SK-N-SH (cell line): Measurements from ENCODE around the gene C4orf36. TPM values are rescaled to one million over a fixed set of nuclear protein-coding genes. Genes with fewer than 3 reads are reported as not detected.

Experiments
- CTCF ChIA-PET: fragments of 300-600, 350-600 bp; formaldehyde crosslinking; extraction: SDS; loops from one replicate; lab custom pipeline; 2021; lab: Yijun Ruan, JAX
- POLR2A ChIA-PET: fragments of 350-600 bp; sonication (Branson Sonifier 250); formaldehyde crosslinking; extraction: SDS; loops from one replicate; lab custom pipeline; 2020; ENCODE audit warnings: antibody characterized with exemption, inconsistent platforms; lab: Yijun Ruan, JAX
- DNase-seq: peaks from one replicate; pipeline ENCODE4 v3.0.0; 2012
- H2AFZ ChIP-seq: fragments of 200-600 bp; sonication (generic); 2 replicates; pipeline ENCODE4 v1.8.1; 2016; ENCODE audit warnings: antibody characterized with exemption, mild to moderate bottlenecking, low read depth
- H3F3A ChIP-seq: fragments of 200-600 bp; sonication (generic); replicated peaks from 2 replicates; pipeline ENCODE3; 2016; ENCODE audit warnings: antibody characterized with exemption, mild to moderate bottlenecking; ENCODE audit not compliant: insufficient read depth
- H3K27ac ChIP-seq, 2 experiments: fragments of 200-500 bp in 1 of 2; fragments of 200-600 bp in 1 of 2; sonication (Bioruptor generic) in 1 of 2; sonication (generic), shearing (Covaris generic) in 1 of 2; 2 replicates each; pipeline versions ENCODE4 v1.5.1 to v1.6.1; 2014 to 2016; ENCODE audit warnings: low read depth in 2 of 2, inconsistent platforms in 1 of 2, low read length in 1 of 2, mild to moderate bottlenecking in 1 of 2, mixed read lengths in 1 of 2
- H3K27me3 ChIP-seq: fragments of 200-600 bp; sonication (generic), shearing (Covaris generic); 2 replicates; pipeline ENCODE4 v1.6.1; 2016; ENCODE audit warnings: mixed run types; ENCODE audit not compliant: insufficient read depth
- H3K36me3 ChIP-seq, 2 experiments: fragments of 200-500 bp in 1 of 2; fragments of 200-600 bp in 1 of 2; sonication (Bioruptor generic) in 1 of 2; sonication (generic) in 1 of 2; replicated peaks in 1 of 2; 2 replicates each; pipeline versions ENCODE3 to v1.5.1; 2014 to 2016; ENCODE audit warnings: low read length in 1 of 2, mild to moderate bottlenecking in 1 of 2; ENCODE audit not compliant: insufficient read depth in 2 of 2, control insufficient read depth in 1 of 2
- H3K4me1 ChIP-seq, 2 experiments: fragments of 200-500 bp in 1 of 2; fragments of 200-600 bp in 1 of 2; sonication (Bioruptor generic) in 1 of 2; sonication (generic), shearing (Covaris generic) in 1 of 2; 2 replicates each; pipeline versions ENCODE4 v1.5.1 to v1.6.1; 2014 to 2016; ENCODE audit warnings: low read depth in 1 of 2, low read length in 1 of 2, mixed run types in 1 of 2; ENCODE audit not compliant: insufficient read depth in 2 of 2, control insufficient read depth in 1 of 2
- H3K4me2 ChIP-seq: fragments of 200-600 bp; sonication (generic), shearing (Covaris generic); 2 replicates; pipeline ENCODE4 v1.6.1; 2017; ENCODE audit warnings: mixed run types
- H3K4me3 ChIP-seq, 2 experiments: fragments of 200-500 bp in 1 of 2; fragments of 200-600 bp in 1 of 2; sonication (Bioruptor generic) in 1 of 2; sonication (generic), shearing (Covaris generic) in 1 of 2; 2 replicates each; pipeline versions ENCODE4 v1.5.1 to v1.8.1; 2014 to 2016; ENCODE audit warnings: low read depth in 2 of 2, inconsistent platforms in 1 of 2, low read length in 1 of 2, mild to moderate bottlenecking in 1 of 2, mixed read lengths in 1 of 2, moderate library complexity in 1 of 2
- H3K79me2 ChIP-seq: fragments of 200-600 bp; sonication (generic); 2 replicates; pipeline ENCODE4 v1.8.1; 2017; ENCODE audit warnings: mild to moderate bottlenecking; ENCODE audit not compliant: insufficient read depth
- H3K9ac ChIP-seq: fragments of 200-600 bp; sonication (generic); 2 replicates; pipeline ENCODE4 v1.6.1; 2017; ENCODE audit warnings: mixed run types
- H3K9me2 ChIP-seq: fragments of 200-600 bp; sonication (generic); 2 replicates; pipeline ENCODE4 v1.6.1; 2017; ENCODE audit warnings: mixed run types
- H3K9me3 ChIP-seq: fragments of 200-600 bp; sonication (generic); 2 replicates; pipeline ENCODE4 v1.6.1; 2017; ENCODE audit warnings: mixed run types, mild to moderate bottlenecking, moderate library complexity
- H4K20me1 ChIP-seq: fragments of 200-600 bp; sonication (generic); 2 replicates; pipeline ENCODE4 v1.6.1; 2017; ENCODE audit warnings: mild to moderate bottlenecking, mixed run types; ENCODE audit not compliant: insufficient read depth
- CHD2 ChIP-seq: fragments of 150-350 bp; IDR thresholded peaks from 2 replicates; pipeline ENCODE4 v1.6.1; 2018; ENCODE audit warnings: low read length; ENCODE audit not compliant: partially characterized antibody
- CTCF ChIP-seq: fragments of 200-600 bp; sonication (generic); IDR thresholded peaks from 2 replicates; pipeline ENCODE4 v1.6.1; 2017; ENCODE audit warnings: antibody characterized with exemption, mild to moderate bottlenecking, moderate library complexity
- FOXJ3 ChIP-seq: sonication (generic); formaldehyde crosslinking; IDR thresholded peaks from 2 replicates; pipeline ENCODE4 v1.5.1; 2020; ENCODE audit warnings: mild to moderate bottlenecking, missing genetic modification reagents
- FOXM1 ChIP-seq: IDR thresholded peaks from 2 replicates; pipeline ENCODE4 v1.4.0; 2012; ENCODE audit warnings: low read depth, mild to moderate bottlenecking
- GABPA ChIP-seq: IDR thresholded peaks from 2 replicates; pipeline ENCODE4 v1.4.0; 2012; ENCODE audit warnings: low read depth, mild to moderate bottlenecking
- GATA2 ChIP-seq: sonication (generic); formaldehyde crosslinking; IDR thresholded peaks from 2 replicates; pipeline ENCODE4 v1.5.0; 2020; ENCODE audit warnings: mild to moderate bottlenecking, missing genetic modification reagents
- NFIC ChIP-seq: IDR thresholded peaks from 2 replicates; pipeline ENCODE4 v1.4.0; 2012; ENCODE audit warnings: borderline replicate concordance
- PBX3 ChIP-seq: IDR thresholded peaks from 2 replicates; pipeline ENCODE4; 2012
- POLR2AphosphoS5 ChIP-seq: IDR thresholded peaks from 2 replicates; pipeline ENCODE4 v1.6.1; 2012; ENCODE audit warnings: low read depth, low read length
- RAD21 ChIP-seq: IDR thresholded peaks from 2 replicates; pipeline ENCODE4 v1.6.1; 2012; ENCODE audit warnings: mild to moderate bottlenecking, low read length
- RCOR1 ChIP-seq: fragments of 150-350 bp; IDR thresholded peaks from 2 replicates; pipeline ENCODE4 v1.6.1; 2017; ENCODE audit warnings: antibody characterized with exemption, low read length
- REST ChIP-seq: IDR thresholded peaks from 2 replicates; pipeline ENCODE4 v1.6.1; 2012; ENCODE audit warnings: mild to moderate bottlenecking, low read depth, low read length, moderate library complexity
- USF1 ChIP-seq: IDR thresholded peaks from 2 replicates; pipeline ENCODE4 v1.4.0; 2012; ENCODE audit warnings: low read depth, borderline replicate concordance
- USF2 ChIP-seq: fragments of 150-350 bp; IDR thresholded peaks from 2 replicates; pipeline ENCODE4 v1.6.1; 2017; ENCODE audit warnings: antibody characterized with exemption, low read length, low read depth, borderline replicate concordance
- ZBTB33 ChIP-seq: IDR thresholded peaks from 2 replicates; pipeline ENCODE4 v1.4.0; 2012; ENCODE audit warnings: low read depth, borderline replicate concordance
- WGBS: methylation state at CpG from one replicate; pipeline ENCODE4 v1.1.6; 2017; ENCODE audit warnings: low lambda C conversion rate; 5-methylcytosine and 5-hydroxymethylcytosine counted together
- polyA plus RNA-seq, 3 experiments: library from polyadenylated mRNA; depleted of rRNA; stranded (reverse); fragments of >200 nt; gene quantifications; 2 replicates each; pipeline ENCODE4 v1.2.3, GENCODE V29; 2012

The C4orf36 gene
- polyA plus RNA-seq, 1 of the 3 experiments (the other 2 are of a cell fraction), result 0.71 TPM

- TF ChIP-seq FOXM1 (no peak), FOXJ3 (CRISPR knock-in tag) (no peak), PBX3 (no peak), NFIC (no peak), REST (no peak), RAD21 (no peak), GABPA (no peak)
These were observed 58.6 kb downstream of the C4orf36 start (continued) for GRCh38 chr4:86833615-86834014.

GRCh38 chr4:86831262-86832130 is 60.7 kb downstream of the C4orf36 start:
- Histone ChIP-seq H3K36me3 (no peaks in the 10 kb centered on the region), H3K79me2 (no peaks in the 10 kb centered on the region), H3K4me2 (no peak overlapping the region), H3K4me3 (no peak overlapping the region), H3K4me1 (no peaks in the 10 kb centered on the region; a peak in 1 of 4 replicates), H3K9me2 (no peaks in the 10 kb centered on the region), H3F3A (no peaks in the 10 kb centered on the region), H2AFZ (no peak overlapping the region), H3K27ac (no peak overlapping the region), H3K9me3 (no peaks in the 10 kb centered on the region), H4K20me1 (no peaks in the 10 kb centered on the region), H3K27me3 (no peaks in the 10 kb centered on the region), H3K9ac (no peak overlapping the region)
- POLR2A ChIA-PET, result no interaction called here
- DNase-seq, result no peak
- WGBS, result 77% methylated on average over 5 of the region's 5 CpGs
- CTCF ChIA-PET, result interaction anchor here (0.6 to 1.4 kb wide), 3 partner anchors 333 to 1134 kb away, joined by 3 read pairs; no protein-coding TSS in a partner anchor
- TF ChIP-seq USF2, result no peak
- TF ChIP-seq CTCF, result no peak
- no peak for TF ChIP-seq USF1
- no peak for TF ChIP-seq POLR2AphosphoS5
- no peak for TF ChIP-seq CHD2
- TF ChIP-seq ZBTB33, result no peak
- no peak for TF ChIP-seq RCOR1
- TF ChIP-seq GATA2 (CRISPR knock-in tag), result no peak
